HG03175 (cell line): ENCODE measurements around the gene DDX47.
"Not testable (repeated sequence)": the region's sequence is repeated elsewhere in the genome, so short reads cannot be mapped to it uniquely, and the experiment has no call there.

Experiments
- ATAC-seq: cut with Tn5 transposase; IDR thresholded peaks from one replicate; pipeline ENCODE4 v1.9.1; 2021; ENCODE audit warnings: mild to moderate bottlenecking, moderate library complexity; ENCODE audit not compliant: unreplicated experiment

DDX47 gene

DNA sequence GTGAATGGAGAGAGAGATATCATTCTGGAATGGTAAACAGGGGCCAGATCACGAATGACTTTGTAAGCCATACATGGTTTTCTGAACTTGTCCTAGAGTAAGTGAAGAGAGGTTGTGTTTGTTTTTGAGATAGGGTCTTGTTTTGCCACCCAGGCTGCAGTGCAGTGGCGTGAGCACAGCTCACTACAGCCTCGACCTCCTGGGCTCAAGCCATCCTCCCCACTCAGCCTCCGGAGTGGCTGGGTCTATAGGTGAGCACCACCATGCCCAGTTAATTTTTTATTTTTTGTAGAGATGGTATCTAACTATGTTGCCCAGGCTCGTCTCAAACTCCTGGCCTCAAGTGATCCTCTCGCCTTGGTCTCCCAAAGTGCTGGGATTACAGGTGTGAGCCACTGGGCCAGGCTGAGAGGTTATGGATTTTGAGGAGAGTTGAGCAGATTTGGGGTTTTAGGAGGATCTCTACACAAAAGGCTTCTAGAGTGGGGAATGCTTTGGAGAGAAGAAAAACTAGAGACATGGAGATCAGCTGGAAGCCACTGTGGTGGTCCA lies 58.5 kb downstream of the DDX47 start:
- ATAC-seq = no peak

DNA sequence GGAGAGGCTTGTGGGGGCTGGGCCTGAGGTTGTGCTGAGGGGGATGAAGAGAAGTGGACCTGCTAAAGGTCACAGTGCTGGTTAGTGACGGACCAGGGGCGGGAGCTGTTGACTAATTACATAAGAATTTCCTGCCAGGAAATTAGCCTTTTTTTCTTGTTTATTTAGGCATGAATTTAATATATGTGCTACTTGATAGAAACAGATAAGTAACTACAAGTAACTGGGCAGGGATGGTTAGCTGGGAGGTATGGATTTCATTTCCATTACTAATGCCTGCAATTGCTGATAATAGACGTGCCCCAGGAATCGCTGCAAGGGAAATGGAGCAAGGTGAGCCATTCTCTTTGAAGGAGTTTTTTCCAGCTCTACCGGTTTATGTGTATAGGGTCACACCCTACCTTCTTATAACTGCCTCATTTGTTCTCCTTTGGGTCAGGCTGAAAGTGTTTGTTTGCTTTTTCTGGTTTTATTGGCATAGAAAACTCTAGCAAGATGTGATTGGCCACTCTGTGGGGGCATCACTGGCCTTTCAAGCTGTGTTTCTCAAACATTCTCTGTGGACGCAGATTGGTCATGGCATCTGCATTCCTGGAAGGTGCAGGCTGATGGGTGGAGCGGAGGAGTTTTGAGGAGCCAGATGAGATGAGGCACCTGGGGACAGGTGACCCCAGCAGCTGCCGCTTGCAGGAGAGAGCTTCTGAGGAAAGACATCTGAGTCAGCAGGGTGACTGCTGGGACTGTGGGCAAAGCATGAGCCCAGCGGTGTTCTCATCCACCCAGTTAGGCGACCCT lies 59.2 kb downstream of the DDX47 start:
- ATAC-seq = no peak

DNA sequence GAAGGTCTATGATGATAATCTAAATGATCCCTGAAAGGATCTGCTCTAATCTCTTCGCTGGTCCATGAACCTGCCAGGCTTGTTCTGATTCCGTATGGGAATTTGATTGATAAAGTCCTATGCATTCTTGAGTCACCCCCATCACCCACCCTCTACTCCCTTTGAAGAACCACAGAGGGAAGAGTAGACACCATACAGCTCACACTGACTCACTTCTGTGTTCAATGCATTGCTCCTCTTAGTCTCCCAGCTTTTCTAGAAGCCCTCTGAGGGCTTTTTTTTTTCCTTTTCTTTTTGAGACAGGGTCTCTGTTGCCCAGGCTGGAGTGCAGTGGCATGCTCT lies 59.8 kb downstream of the DDX47 start:
- no peak for ATAC-seq

DNA sequence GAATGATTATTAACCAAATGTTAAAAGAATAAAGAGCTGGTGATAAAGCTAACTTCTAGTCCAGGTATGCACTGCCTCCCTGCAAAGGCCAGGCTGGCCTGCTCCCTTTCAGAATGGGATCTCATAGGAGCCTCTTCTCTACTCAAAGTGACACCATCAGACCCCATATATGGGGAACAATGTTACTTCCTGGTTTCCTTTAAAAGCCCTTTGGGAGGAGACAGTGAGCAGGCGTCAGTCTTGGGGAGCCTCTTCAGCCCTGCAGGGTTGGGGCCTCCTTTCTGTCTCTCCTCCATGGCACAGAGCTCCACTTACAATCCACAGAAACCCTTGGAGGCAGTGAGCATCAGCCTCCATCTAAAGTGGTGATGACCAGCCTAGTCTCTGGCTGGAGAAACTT lies 60.9 kb downstream of the DDX47 start:
- ATAC-seq = no peak

DNA sequence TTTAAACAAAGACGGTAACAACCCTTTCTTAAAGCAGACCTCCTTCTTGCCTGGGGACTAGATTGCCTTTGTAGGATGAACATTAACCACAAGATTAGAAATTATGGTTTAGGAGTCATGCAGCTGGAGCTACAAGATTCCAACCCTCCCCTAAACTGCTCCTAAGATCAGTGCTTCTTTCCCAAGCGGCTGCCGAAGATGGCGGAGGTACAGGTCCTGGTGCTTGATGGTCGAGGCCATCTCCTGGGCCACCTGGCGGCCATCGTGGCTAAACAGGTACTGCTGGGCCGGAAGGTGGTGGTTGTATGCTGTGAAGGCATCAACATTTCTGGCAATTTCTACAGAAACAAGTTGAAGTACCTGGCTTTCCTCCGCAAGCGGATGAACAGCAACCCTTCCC lies 62.2 kb downstream of the DDX47 start:
- ATAC-seq = not testable (repeated sequence)

DNA sequence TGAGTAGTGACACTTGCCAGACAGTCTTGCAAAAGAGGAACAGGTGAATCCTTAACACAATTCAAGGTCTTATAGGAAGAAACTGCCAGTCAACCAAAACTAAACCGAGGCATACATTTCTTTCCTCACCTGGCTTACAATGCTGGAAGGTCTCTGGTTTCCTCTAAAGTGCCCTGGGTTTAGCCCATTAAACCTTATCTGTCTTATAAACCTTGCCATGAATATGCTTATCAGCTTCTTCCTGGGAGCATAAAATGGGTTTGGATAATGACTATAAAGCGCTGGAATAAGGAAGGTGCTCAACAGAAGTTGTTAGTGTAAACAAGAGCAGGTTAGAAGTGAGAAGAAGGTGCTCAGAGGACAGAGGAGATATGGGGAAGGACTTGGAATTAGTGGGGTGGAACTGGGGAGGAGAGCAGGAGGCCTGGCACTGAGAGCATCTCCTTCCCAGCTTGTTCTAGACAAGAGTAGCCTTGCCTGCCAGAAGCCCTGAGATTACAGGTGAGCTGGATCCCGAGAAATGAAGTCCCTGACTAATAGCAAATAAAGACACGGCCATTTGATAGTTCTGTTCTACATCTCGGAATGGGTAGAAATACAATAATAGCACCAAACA lies 64.1 kb downstream of the DDX47 start:
- ATAC-seq = no peak

DNA sequence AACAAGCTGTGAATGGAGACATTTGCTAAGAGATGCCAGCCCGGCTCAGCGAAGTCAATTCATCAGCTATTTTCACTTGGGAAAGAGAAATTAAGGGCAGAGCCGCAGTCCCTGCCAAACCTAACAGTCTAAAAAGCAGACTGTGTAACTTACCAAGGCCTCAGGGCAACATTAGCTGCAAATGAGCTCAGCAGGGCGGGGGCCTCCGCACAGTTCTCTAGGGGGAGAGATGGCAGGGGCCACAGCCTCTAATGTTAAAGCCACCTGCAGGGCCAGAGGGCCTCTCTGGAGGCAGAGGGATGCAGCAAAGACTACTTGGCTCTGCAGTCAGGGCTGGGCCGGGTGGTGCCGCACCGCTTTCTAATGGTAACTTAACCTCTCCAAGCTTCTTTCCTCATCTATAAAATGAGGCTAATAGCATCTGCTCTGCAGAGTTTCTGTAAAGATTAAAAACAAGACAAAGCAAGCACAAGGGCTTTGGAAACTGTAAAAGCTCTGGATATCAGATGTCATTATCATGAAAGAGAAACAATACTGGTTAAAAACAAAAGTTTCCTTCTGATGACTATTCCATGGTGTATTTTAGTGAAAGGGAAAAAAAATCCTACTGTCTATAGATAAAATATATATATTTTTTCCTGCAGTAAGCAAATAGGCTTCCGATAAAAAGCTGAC lies 64.8 kb downstream of the DDX47 start:
- no peak for ATAC-seq
